Right lung (tissue), 5 donors: ENCODE data around the gene COL25A1. TPM values are rescaled to one million over a fixed set of nuclear protein-coding genes. Genes with fewer than 3 reads are reported as not detected.
"Not testable (repeated sequence)": the region's sequence is repeated elsewhere in the genome, so short reads cannot be mapped to it uniquely, and the experiment has no call there.

Source experiments
- DNase-seq, 2 donors: peaks; one replicate each; pipeline ENCODE4 v3.0.0-alpha.2; 2013
- polyA plus RNA-seq, 5 donors: library from polyadenylated mRNA; unstranded; fragments of 120-200 nt; gene quantifications; one replicate each; pipeline versions ENCODE4 v1.2.1 to v1.2.3, GENCODE V29; 2013; ENCODE audit warnings: inconsistent platforms in 1 of 5, low replicate concordance in 1 of 5; ENCODE audit not compliant: insufficient read length in 5 of 5, insufficient read depth in 1 of 5

The COL25A1 gene
- polyA plus RNA-seq, 5 donors: 1.3 to 2.6 (median 1.6) TPM

DNA sequence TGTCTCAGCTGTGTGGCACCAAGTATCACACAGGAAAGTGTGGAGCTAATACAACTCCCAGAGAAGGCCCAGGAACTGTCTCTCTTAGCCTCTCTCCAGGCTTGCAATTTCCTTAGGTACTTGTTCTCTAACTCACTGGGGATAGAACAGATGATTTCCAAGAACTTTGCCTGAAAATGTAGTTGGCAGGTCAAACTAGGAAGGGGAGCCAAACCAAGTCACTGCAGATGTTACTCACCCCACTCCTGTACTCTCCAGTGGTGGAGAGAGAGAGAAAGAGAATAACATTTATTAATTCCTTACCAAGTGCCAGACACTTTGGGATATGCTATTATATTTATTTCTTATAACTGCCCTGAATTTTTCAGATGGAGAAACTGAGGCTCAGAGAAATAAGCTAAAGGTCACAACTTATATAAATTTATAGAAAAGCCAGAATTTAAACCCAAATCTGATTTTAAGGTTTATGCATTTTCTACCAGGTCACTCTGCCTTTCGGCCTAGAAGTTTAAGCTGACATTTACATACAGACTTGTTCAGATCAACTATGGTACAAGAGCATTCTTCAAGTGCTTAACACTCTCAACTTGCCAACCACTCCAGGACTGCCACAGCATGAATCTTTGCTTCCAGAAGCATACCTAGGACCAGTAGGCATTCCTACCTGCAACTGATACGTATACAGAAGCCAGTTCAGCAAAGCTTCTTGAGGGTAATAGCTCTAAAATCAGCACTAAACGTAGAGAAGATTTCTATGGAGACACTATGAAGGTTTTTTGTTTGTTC, 291.0 kb downstream of the COL25A1 start:
- DNase-seq: no peak

DNA sequence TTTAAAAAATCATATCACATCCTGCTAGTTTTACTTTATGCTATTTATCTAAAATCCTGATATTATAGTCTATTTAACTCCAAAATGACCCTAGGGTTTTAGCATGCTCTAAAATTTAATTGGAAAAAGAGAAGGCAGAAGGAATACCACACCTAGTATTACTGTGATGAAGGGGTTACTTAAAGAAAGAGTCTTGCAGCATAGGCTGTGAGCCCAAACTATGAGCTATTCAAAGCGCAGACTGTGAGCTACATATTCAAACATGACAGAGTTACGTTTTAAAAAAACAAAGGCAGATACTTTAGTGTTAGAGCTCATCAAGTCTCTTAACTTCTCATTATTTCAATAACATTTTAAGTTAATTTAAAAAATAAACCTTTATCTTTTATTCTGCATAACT, 291.9 kb downstream of the COL25A1 start:
- DNase-seq: no peak

DNA sequence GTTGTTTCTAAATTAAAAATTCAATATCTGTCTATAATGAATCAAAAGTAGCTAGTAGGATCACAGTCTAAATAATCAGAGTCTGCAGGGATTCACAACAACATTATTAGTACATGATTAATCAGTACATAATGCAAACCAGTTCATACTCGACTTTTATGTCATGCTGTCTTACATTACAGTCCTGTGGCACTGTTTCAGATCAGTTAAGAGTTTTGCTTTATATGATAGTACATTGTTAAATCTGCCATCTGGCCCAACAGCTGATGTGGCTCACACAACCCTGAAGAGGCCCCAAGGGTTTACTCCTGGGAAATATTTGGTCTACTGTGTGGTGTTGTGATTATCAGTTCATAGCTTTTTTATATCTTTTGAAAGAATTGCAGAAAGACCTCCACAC, 292.5 kb downstream of the COL25A1 start:
- peak; percentile 20 to 27 for DNase-seq

DNA sequence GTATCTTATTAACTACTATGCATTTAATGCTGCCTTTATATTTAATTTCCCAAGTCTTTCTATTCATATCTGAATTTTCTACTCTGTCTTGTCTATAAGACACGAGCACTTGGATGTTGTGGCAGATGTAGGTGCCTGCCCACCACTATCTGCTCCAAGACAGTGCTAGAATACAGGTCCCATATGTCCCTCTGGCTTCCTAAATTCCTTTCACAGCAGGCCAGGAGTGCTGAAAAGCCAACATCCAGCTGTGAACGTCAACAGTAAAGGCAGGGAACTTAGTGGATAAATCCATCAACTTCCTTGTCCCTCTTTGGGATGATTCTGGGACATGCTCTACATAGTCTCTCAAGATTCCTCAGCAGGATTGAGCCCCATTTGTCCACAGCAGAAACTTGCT, 294.5 kb downstream of the COL25A1 start:
- DNase-seq: no peak

DNA sequence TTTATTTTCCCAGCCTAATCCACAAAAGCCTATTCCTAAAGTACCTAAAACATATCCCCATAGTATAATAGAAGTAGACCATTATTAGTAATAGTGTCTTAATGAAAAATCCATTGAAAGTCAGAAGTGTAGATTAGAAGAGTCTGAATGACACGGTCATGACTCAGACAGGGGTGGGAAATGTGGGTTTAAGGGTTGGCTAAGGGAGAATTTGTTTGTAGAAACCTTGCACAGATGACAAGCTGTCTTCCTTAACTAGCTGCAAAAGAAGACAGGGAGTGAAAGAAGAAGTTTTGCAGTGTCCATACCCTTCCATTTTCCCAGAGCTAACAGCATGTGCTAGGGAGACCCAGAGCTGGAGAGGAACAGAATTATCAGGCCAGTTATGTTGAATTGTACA, 296.9 kb downstream of the COL25A1 start:
- DNase-seq: no peak

DNA sequence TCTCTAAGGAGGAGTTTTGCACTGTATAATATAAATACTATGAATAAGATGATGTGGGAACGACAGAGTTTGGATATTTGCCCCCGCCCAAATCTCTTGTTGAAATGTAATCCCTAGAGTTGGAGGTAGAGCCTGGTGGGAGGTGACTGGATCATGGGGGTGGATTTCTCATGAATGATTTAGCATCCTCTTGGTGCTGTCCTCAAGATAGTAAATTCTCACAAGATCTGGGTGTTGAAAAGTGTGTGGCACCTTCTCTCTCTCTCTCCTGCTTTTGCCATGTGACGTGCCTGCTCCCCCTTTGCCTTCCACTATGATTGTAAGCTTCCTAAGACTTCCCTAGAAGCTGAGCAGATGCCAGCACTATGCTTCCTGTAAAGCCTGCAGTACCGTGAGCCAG, 298.0 kb downstream of the COL25A1 start:
- DNase-seq: no peak

DNA sequence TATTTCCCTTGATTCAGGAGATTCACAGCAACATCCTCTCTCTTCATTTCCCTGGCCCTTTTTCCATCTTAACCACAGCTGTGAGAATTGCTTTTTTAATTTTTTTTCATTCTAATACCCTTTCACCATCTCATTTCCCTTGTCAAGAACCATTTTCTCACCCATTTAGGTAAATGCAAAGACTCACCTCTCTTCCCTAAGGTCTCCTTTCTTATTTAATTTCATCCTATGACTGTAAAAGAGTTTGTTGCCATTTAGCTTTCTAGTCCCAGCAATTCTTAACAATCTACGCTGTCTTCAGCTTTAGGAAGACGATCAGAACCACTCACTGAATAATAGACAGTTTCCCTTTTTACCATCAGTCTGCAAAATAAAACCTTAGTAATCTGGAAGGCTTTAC, 298.5 kb downstream of the COL25A1 start:
- DNase-seq: no peak

DNA sequence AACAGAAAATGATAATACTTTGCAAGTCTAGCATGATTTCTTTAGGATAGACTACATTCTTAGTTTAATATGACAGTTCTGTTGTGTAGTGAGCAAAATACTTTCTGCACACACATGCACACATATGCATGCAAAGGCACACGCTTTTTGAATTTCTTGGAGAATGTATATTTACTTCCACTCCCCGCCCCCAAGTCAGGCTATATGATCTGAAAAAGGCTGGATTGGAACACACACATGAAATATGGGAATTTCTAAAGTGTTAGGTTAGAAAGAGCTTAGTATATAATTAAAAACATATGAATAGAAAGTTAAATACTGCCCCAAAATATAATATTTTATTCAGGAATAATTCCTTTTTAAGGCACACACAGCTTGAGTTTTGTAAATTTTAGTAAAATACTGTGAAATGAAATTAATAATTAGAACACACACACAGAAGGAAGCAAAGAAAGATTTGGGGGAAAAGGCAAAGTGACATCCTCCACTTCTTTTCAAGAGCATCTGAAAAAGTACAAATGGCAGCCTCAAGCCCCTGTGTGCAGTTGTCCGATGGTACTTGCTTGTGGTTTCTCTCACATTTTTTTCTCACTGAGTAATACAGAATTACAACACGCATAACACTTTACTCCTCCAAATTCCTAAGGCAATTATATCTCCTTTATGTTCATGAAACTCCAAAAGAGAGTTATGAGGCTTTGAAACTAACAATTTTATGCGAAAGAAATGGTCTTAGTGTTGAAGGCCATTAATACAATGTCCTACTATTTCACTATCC, 310.7 kb downstream of the COL25A1 start:
- no peak for DNase-seq

DNA sequence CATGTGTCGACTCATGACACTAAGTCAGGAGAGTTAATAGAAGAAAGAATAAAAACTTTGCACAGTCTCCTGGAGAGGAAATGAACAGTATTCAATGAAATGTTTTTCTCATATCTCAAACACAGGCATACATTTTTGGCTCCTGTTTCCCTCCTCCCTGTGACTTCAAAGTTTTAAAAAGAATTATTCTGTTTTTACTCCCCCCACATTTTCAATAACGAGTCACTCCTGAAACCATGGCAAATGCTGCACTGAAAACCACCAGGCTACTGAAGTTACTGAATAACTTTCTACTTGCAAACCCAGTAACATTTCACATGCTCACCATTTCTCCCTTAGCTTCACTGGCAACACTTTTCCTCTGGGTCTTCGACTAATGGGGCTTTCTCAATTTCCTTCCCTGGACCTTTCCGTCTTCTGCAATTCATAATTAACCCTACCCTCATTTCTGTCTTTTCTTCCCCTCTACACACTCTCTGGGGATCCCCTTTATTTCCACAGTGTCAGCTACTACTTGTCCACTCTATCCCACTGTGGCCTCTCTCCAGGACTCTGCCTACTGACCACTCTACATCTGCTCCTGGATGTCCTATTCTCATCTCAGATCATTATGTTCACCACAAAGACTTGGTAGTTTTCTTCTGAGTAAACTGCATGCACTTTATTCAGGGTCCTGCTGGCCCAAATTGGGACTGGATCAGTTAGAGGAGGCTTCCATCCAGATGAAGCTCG, 313.8 kb downstream of the COL25A1 start:
- DNase-seq: no peak

DNA sequence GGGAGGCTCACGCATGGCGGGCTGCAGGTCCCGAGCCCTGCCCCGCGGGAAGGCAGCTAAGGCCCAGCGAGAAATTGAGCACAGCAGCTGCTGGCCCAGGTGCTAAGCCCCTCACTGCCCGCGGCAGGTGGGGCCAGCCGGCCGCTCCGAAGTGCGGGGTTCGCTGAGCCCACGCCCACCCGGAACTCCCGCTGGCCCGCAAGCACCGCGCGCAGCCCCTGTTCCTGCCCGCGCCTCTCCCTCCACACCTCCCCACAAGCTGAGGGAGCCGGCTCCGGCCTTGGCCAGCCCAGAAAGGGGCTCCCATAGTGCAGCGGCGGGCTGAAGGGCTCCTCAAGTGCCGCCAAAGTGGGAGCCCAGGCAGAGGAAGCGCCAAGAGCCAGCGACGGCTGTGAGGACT, 318.0 kb downstream of the COL25A1 start:
- not testable (repeated sequence) for DNase-seq

DNA sequence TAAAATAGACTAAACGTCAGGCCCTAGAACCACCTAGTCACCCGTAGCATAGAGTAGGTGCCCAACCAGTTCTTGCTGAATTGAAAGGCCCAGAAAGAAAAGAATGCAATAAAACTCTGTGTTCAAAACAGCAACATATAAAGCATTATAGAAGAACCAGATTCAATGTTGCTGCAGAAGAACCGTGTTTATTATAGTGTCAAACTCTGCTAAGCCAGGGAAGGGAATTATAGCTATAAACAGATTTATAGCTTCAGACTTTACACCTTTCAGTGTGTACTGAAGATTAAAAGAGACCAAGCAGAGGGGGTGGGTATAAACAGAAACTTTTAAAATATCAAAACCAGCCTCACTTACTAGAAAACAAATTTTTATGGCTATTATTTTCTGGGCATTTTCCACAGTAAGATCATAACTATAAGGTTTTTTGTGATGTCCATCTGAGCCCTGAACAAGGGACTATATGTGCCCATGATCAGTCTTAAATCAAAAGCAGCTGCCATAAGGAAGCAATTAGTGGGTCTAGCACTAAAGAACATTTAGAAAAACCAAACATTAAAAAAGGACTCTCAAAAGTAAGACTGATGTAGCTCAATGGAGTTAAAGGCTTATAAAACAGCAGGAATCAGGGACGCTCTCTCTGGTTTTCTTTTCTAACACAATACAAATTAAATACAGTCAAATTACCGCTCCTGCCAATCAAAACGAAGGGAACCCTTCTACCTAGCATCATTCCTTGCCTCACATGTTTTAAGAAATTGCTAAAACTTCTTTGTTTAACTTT, 319.9 kb downstream of the COL25A1 start:
- DNase-seq: no peak

DNA sequence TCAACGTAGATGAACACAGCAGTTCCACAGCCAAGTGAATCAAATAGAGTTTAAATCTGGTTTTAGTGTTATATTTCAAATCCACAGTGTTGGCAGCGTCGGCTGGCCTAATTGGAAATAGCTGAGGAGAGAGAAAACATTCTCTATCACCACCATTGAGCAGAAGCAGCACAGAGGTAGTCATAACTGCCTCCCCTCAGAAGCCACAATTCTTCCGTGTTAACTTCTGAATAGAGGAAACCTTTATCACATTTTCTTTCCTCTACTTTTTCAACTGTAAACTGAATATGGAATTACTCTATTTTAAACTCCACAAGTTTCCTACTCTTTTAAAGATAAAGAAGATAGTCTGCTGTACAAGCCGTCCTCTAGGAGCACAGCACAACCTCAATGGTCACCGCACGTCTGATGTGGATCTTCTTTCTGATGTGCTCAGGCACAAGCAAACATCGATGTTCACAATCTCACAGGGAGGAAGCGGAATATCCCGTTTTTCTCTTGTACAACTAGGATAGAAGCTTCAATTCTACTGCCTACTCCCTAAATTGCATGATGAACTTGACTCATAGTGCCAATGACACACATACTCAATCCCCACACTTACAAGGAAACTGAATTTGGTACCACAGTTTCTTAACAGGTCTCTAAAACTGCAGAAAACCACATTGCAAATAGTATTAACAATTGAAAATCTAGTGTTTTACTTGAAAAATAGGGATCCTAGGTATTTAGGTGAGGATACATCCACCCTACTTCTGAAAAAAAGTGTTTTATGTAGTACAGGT, 321.8 kb downstream of the COL25A1 start:
- no peak for DNase-seq

DNA sequence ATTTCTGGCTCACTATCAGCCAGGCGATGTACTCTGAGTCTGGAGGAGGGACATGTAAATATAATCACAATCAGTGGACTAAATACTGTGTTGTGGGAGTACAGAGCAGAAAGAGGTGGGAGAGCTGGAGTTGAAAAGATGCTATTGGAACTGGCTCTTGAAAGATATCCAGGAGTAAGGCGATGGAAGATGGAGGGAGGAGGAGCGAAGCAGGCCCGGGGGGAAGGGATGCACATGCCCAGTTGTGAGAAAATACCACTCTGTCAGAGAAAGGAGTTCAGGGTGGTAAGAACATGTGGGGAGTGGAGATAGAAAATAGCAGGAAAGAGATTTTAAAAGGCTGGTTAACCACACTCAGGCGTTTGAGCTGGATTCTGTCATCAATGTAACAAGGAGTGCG, 322.7 kb downstream of the COL25A1 start:
- DNase-seq: no peak

DNA sequence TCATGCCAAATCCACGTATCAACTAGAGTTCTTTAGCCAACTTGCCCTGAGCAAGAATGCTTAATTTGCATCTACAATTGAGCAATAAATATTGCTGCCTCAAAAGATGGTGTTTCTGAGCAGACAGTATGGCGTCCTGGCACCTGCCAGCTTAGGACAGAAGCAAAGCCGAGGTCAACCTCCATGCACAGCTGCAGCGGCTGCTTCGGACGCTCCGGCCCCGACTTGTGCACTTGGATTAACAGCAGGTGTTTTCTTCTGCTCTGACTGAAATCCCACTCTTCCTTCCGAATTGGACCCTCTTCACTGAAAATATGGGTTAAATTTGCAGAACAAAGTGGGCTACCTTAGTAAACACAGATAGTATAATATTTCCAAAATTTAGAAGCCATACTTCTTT, 324.4 kb downstream of the COL25A1 start:
- no peak for DNase-seq

DNA sequence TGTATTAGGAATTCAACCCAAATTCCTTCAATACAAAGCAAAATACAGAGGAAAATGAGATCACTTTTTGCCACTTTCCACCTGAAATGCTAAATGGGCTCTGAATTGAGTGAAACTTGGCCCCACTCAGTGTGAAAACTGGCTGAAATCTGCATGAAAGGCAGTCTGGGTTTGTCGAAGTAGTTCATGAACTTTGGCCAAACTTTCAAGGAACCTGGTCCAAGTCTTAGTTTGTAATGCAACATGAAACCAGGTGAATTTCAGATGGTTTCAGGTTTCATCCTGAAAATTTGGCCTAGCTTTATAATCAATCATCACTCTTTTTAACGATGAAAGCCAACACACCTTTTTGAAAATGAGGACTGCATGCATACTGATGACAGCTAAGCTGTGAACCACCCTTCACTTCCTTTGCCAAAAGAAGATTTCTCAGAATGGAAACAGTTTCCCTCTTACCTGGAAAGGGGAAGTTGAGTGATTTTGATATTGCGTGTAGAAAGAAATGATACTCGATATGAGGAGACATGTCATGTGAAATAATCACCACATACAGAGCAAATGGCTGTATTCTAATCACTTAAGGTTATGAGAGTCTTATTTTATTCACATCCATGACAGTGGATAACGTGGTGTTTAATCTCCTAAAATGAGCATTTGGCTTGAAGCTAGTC, 329.7 kb downstream of the COL25A1 start:
- no peak for DNase-seq

DNA sequence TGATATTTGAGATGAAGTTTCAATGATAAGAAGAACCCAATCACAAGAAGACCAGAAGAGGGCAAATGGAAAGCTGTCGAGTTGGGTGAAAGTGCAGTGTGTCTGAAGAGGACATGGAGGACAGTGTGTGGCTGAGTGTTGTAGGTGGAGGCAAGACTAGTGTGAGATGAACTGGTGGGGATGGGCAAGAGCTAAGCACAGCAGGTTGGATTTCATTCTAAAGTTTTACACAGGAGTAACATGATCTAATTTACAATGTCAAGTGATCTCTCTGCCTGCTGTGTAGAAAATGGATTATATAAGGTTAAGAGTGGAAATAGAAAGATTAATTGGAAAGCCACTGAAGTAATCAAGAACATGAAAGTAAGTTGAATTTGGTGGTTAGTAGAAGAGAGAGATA, 331.0 kb downstream of the COL25A1 start:
- no peak for DNase-seq

DNA sequence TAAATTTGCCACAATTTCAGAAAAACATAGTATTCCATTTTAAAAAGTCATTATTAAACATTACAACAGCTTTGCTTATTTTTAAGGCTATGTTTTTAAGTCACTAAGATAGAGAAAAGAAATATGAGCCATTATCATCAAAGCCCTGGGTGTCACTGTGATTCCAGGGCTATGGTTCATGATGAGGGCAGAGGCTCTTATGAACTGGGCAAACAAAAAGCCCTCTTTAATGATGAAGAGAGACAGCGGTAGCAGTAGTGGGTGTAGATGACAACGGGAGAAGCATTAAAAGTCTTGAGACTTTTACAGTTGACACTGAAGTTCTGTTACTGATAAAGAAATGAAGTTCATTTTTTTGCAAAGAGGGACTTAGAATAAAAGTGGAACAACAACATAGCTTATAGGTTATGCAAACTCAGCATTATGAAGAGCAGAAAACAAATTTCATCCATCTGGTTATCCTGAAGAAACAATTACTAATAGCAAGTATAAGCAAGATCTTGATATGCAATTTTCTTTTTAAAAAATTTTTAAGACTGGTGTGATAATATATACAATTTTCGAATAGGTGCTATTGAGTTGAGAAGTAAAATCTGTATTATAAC, 336.9 kb downstream of the COL25A1 start:
- peak; percentile 42 to 61 for DNase-seq

DNA sequence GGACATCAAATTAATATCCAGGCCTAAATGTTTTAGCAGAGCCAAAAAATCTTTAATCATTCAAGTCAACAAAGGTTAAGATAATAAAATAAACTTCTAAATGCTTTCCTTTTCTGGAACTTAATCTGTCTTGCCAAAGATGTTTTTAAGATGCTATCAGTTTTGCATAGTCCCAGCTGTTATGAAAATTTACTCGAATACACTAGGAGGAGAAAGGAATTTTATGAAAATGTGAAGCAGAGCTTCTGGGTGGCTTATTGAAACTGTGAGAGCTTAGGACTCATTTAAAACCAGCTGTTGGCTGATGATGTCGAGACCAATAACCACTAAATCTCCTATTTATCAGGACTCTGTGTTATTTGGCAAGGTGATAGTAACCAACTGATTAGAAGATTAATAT, 337.4 kb downstream of the COL25A1 start:
- DNase-seq: peak; percentile 58 to 70

DNA sequence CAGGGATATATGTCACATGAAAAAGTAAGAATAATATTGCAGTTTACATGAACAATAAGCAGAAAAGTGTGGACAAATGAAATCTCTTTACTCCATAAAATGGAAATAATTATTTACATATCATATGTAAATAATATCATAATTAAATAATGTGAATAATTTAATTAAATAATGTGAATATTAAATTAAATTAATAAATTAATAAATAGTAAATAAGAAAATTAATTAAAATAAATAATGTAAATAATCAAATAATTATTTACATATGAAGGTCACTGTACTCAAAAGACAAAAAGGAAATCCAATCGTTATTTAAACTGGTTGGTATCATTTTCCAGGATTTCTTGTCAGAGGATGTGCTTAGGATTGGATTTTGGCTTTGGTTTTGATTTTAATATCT, 338.5 kb downstream of the COL25A1 start:
- DNase-seq: no peak

DNA sequence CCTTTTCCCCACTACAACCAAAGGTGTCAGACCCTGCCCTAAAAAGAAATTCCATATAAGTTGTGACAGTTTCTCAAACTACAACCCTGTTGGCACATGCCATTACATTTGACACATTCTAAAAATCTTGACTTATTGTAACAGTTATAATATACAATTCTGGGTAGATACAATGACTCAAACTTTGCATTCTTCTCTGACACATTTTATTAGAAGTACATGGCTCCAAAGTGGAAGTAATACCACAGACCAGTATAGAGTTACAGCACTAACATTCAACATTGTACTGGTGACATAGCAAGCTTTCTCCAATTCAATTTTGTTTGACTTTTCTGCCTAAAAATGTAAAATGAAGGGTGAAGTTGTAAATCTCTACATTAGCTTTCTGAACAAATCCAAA, 343.0 kb downstream of the COL25A1 start:
- no peak for DNase-seq
